ENCODE results near the gene MROH9. TPM values are rescaled to one million over a fixed set of nuclear protein-coding genes. Genes with fewer than 3 reads are reported as not detected.

The MROH9 gene
- total and polyA plus RNA-seq, 2 of the 13 experiments (the other 11 are each of a cell fraction or from before 2014, with no cell fraction given) = not detected

DNA sequence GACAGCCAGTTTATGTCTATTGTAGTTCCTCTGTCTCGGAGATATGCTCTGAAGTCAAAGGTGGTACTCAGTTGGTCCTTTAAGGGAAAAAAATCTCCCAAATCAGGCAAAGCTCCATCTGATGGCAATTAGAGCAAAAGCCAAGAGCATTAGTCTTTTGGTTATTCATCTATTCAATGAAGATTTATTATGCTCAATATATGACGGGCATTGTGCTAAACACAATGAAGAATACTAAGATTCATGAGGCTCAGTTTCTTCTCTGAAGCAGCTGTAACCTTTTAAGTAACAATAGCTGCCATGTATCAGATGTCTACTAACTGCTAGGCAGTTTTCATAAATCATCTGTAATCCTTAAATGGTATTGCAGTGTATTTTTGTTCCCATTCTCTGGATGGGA lies 47.6 kb upstream of the MROH9 start (continued):
- no peak for TF ChIP-seq ZSCAN5A (CRISPR knock-in tag; IDR thresholded peaks at IDR 0.05; ENCODE audit: borderline replicate concordance)
- TF ChIP-seq ZNF746 (CRISPR knock-in tag; IDR thresholded peaks at IDR 0.05) = no peak
- no peak for TF ChIP-seq ZSCAN31 (CRISPR knock-in tag; IDR thresholded peaks at IDR 0.05; ENCODE audit: low read depth)
- no peak for TF ChIP-seq ZBTB21 (CRISPR knock-in tag; IDR thresholded peaks at IDR 0.05)

- H2AFZ ChIP-seq (ENCODE audit: low read length) = no peak overlapping the region
- no peak overlapping the region for H3K27ac ChIP-seq (ENCODE audit: extremely low read length, insufficient read depth, low read length)
- DNase-seq (ENCODE audit: low spot score) (no peak), FAIRE-seq (no peak), ATAC-seq (no peak)
- in situ Hi-C loops (cut with HindIII; ENCODE audit: extremely low pct_ligation_motif_present, low pct_unique_long_range_greater_than_20kb) = no loop called here
- no peaks in the 10 kb centered on the region for H3K79me2 ChIP-seq (ENCODE audit: insufficient read depth, low read length)
- H4K20me1 ChIP-seq (ENCODE audit: insufficient read depth, low read length) = no peaks in the 10 kb centered on the region
- H3K27me3 ChIP-seq (ENCODE audit: control insufficient read depth in 1 of 2, insufficient read depth in 2 of 2, low read length in 2 of 2) = no peaks in the 10 kb centered on the region
- H3K9ac ChIP-seq (ENCODE audit: insufficient read depth, low read depth, low read length) = no peak overlapping the region
- CTCF ChIA-PET (ENCODE audit: low intra/inter-chr PET ratio, low total read pairs) = no interaction called here
- BruUV-seq (replicated peaks) = no TSS peak
- H3K4me1 ChIP-seq (ENCODE audit: insufficient read depth, low read length) = no peaks in the 10 kb centered on the region
- H3K4me2 ChIP-seq (ENCODE audit: low read depth, low read length) = no peak overlapping the region
- H3K9me3 ChIP-seq (ENCODE audit: low read length) = no peaks in the 10 kb centered on the region
- no peaks in the 10 kb centered on the region for H3K36me3 ChIP-seq (replicated peaks in 1 of 2; ENCODE audit: control insufficient read depth in 1 of 2, insufficient read depth in 2 of 2, low read length in 2 of 2)
- intact Hi-C loops (cut with micrococcal nuclease; ENCODE audit: unreplicated experiment) = no loop called here
- H3K4me3 ChIP-seq (replicated peaks in 1 of 3; ENCODE audit: insufficient read depth in 1 of 3, low read depth in 2 of 3, low read length in 3 of 3) = no peak overlapping the region
- 18% methylated on average over 3 of the region's 3 CpGs for WGBS (ENCODE audit: low lambda C conversion rate)
- POLR2A ChIA-PET = no interaction called here
- TF ChIP-seq MZF1 (CRISPR knock-in tag; IDR thresholded peaks at IDR 0.05; ENCODE audit: borderline replicate concordance) = no peak
- TF ChIP-seq ZNF652 (CRISPR knock-in tag; IDR thresholded peaks at IDR 0.05; ENCODE audit: borderline replicate concordance, low read depth) = no peak
- no peak for TF ChIP-seq KMT2A (CRISPR knock-in tag; IDR thresholded peaks at IDR 0.05)
- TF ChIP-seq ZNF232 (CRISPR knock-in tag; IDR thresholded peaks at IDR 0.05; ENCODE audit: borderline replicate concordance) = no peak
- TF ChIP-seq TIGD3 (CRISPR knock-in tag; IDR thresholded peaks at IDR 0.05; ENCODE audit: borderline replicate concordance) = no peak
- TF ChIP-seq AHR (CRISPR knock-in tag; IDR thresholded peaks at IDR 0.05) = no peak
- no peak for TF ChIP-seq DR1 (CRISPR knock-in tag; IDR thresholded peaks at IDR 0.05)
- TF ChIP-seq, protein P1, sequence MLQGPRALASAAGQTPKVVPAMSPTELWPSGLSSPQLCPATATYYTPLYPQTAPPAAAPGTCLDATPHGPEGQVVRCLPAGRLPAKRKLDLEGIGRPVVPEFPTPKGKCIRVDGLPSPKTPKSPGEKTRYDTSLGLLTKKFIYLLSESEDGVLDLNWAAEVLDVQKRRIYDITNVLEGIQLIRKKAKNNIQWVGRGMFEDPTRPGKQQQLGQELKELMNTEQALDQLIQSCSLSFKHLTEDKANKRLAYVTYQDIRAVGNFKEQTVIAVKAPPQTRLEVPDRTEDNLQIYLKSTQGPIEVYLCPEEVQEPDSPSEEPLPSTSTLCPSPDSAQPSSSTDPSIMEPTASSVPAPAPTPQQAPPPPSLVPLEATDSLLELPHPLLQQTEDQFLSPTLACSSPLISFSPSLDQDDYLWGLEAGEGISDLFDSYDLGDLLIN (CRISPR knock-in tag; IDR thresholded peaks at IDR 0.05; ENCODE audit: borderline replicate concordance) = no peak
- TF ChIP-seq ZNF503 (CRISPR knock-in tag; IDR thresholded peaks at IDR 0.05) = no peak
- TF ChIP-seq, protein P2, sequence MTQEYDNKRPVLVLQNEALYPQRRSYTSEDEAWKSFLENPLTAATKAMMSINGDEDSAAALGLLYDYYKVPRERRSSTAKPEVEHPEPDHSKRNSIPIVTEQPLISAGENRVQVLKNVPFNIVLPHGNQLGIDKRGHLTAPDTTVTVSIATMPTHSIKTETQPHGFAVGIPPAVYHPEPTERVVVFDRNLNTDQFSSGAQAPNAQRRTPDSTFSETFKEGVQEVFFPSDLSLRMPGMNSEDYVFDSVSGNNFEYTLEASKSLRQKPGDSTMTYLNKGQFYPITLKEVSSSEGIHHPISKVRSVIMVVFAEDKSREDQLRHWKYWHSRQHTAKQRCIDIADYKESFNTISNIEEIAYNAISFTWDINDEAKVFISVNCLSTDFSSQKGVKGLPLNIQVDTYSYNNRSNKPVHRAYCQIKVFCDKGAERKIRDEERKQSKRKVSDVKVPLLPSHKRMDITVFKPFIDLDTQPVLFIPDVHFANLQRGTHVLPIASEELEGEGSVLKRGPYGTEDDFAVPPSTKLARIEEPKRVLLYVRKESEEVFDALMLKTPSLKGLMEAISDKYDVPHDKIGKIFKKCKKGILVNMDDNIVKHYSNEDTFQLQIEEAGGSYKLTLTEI (CRISPR knock-in tag; conservative IDR thresholded peaks at IDR 0.05) = no peak
- no peak for TF ChIP-seq AKAP8 (CRISPR knock-in tag; IDR thresholded peaks at IDR 0.05)
- TF ChIP-seq NFE2L1 (CRISPR knock-in tag; IDR thresholded peaks at IDR 0.05; ENCODE audit: borderline replicate concordance) = no peak
- TF ChIP-seq ZNF180 (CRISPR knock-in tag; IDR thresholded peaks at IDR 0.05; ENCODE audit: borderline replicate concordance, low read depth) = no peak
These were observed 43.5 kb upstream of the MROH9 start for GRCh38 chr1:170891872-170892271.
